A204.1 (cell line): ENCODE results near the gene KCNH1.

Experiments used
- FAIRE-seq: peaks from 2 replicates; lab custom pipeline; 2012; peaks lifted over from hg19 to GRCh38; lab: Jason Lieb, UNC

The KCNH1 gene

DNA sequence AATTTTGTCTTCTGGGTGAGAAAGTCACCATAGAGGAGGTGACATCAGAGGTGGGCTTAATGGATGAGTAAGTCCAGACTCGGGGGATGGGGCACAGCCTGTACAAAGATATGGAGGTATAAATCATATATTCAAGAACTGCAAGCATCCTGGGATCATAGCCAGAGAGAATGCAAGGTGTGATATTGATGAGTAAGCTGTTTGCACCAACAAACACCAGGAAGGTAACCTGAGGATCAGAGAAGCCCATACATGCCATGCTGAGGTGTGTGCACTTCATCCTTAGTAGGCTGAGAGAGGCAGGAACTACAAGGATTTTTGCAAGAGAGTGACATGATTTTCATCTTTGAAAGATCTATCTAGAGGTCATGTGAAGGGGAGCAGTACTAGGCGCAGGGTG is 498.8 kb downstream of the KCNH1 start:
- FAIRE-seq, result no peak

DNA sequence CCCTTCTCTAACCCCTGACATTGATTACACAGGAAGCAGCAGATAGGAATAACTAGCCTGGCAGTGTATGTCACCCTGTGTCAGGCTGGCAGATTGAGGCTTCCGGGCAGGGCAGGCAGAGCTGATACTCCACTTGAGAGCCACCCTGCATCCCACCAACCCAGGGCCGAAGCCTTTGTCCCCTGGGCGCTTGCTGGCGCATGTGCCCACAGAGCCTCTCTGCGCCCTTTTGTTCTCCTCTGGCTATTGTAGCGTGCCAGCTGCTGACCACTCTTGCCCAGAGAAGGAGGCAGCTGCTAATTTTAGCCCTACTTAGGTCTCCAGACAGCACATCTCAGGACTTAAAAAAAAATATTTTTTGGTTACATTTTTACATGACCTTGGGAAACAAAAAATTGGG is 500.3 kb downstream of the KCNH1 start:
- no peak for FAIRE-seq

DNA sequence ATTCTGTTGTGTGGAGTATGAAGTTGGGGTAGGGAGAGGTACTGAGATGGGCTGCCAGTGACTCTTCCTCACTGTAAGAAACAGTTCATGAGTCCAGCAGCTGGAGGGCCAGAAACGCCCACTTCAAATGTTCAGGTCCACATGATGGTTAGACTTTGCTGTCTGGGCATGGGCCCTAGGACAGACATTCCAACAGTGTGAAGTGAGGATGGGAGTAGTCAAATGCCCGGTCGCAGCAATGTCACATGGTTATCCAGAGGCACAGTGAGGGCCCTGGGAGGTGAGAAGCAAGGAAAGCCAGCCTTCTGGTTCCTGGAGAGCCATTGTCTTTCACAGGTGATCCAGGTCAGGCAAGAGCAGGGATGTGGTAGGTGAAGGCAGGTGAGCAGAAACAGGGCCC is 500.8 kb downstream of the KCNH1 start:
- no peak for FAIRE-seq

DNA sequence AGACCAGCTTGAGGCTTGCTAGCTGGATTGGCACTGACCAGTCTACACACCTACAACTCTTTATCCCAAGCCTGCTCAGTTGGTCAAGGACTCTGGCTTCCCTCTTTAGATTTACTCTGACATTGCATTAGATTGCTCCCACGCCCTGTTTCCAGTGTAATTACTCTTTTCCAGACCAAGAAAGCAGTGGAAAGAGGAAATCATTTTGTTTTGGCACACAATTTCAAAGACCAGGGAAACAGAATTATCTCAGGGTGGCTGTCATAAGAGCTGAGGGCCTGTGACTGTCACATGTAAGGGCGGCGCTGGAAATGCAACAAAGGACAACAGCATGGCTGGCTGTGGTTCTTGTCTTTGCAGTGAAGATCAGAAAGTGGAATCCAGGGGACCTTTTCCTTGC is 502.5 kb downstream of the KCNH1 start:
- no peak for FAIRE-seq

DNA sequence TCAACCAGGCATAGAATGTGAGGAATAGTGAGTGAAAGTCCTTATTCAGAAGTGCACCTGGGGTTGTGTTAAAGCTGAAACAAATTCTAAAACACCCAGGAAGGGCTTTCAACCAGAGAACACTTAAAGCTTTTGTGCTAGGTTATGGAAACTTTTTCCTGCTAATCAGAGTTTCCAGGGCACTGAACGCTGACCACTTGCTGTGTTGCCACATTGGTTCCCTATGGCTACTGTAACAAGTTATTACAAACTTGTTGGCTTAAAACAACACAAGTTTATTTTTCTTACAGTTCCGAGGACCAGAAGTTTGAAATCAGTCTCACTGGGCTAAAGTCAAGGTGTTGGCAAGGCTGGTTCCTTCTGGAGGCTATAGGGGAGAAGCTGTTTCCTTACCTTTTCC is 504.7 kb downstream of the KCNH1 start:
- no peak for FAIRE-seq

DNA sequence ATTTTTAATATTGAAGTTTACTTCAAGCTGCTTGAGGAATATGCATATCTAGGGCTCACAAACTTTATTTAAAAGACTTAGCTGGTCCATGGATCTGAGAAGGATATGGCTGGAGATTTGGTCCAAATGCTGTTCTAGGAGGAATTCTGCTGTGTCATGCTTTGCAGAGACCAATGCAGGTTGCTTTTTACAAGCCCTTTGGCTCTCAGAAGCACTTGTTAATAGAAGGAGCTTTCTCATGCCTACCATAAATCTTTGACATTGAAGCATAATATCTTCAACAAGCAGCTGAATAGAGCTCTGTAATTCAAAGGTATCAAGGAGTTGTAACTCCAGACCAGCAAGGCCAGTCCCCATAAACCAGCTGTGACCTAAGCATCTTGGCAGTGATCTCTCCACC is 506.2 kb downstream of the KCNH1 start:
- FAIRE-seq, result no peak
